8988T (cell line): ENCODE measurements around the gene BAG1.

Experiments
- DNase-seq: peaks from one replicate; pipeline ENCODE4 v3.0.0; 2011

Gene BAG1

GRCh38 chr9:33202552-33203201 is 61.8 kb downstream of the BAG1 start:
- DNase-seq = no peak
